HFFc6 (cell line): ENCODE measurements around the gene NDUFS2. TPM values are rescaled to one million over a fixed set of nuclear protein-coding genes. Genes with fewer than 3 reads are reported as not detected.

Source experiments
- DNase-seq: peaks from one replicate; pipeline ENCODE4 v3.0.0-alpha.2; 2018
- H3K27ac Mint-ChIP-seq: 2 replicates; pipeline ENCODE4 v1.8.0; 2020; ENCODE audit warnings: mild to moderate bottlenecking, mixed read lengths
- H3K27me3 Mint-ChIP-seq: 2 replicates; pipeline ENCODE4 v1.8.0; 2021; ENCODE audit warnings: mild to moderate bottlenecking, moderate library complexity, mixed read lengths; ENCODE audit not compliant: insufficient read depth
- H3K36me3 Mint-ChIP-seq: 2 replicates; pipeline ENCODE4 v1.8.0; 2021; ENCODE audit warnings: low read depth, mixed read lengths
- H3K4me1 Mint-ChIP-seq: 2 replicates; pipeline ENCODE4 v1.8.0; 2020; ENCODE audit warnings: low read depth, mixed read lengths
- H3K4me3 Mint-ChIP-seq: 2 replicates; pipeline ENCODE4 v1.8.0; 2020; ENCODE audit warnings: mild to moderate bottlenecking, moderate library complexity, mixed read lengths
- H3K9me3 Mint-ChIP-seq: 2 replicates; pipeline ENCODE4 v1.8.0; 2020; ENCODE audit warnings: mild to moderate bottlenecking, mixed read lengths
- total RNA-seq, 6 experiments: library from RNA; stranded (reverse); fragmentation: NEBNext Ultra II Directional; extraction: Animal tissue kit (Norgen Biotek cat#: 25700); gene quantifications; 2 replicates in 1 of 6; 3 replicates in 5 of 6; pipeline ENCODE4 v1.2.3, GENCODE V29; 2021
- TF ChIP-seq, protein P1 (sequence below): fragments of 200-600 bp; sonication (generic); IDR thresholded peaks from 2 replicates; pipeline ENCODE4 v1.5.0; 2021; ENCODE audit warnings: antibody characterized with exemption, mild to moderate bottlenecking

The NDUFS2 gene
- total RNA-seq, 6 experiments from 2014 or later = 81.5 to 90.8 (median 85.8) TPM

DNA sequence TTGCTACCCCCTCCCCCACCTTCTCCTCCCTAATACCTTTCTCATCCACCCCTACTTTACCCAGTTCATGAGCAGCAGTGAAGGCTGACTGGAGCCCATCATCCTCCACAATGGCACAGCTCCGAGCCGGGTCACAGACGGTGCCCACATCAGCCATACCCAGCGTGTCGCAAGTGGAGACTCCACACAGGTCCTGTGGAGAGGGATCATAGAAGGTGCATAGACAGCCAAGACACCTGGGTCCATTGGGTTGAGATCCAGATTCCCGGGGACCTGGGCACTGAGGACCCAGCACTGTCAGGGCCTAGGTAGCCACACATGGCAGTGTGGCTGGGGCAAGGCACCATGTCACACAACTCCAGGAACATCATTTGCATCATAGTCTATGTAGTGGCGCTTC, 6.1 kb upstream of the NDUFS2 start:
- Mint-ChIP-seq H3K36me3 (no peaks in the 10 kb centered on the region), H3K27me3 (peaks cover 5% of the 10 kb centered on the region; the same call in 1 of the 2 replicates), H3K27ac (peak overlapping the region; percentile 86), H3K4me3 (no peak overlapping the region; the same call in 1 of the 2 replicates), H3K9me3 (no peaks in the 10 kb centered on the region), H3K4me1 (peaks cover 53% of the 10 kb centered on the region)
- no peak for DNase-seq
- TF ChIP-seq, protein P1, sequence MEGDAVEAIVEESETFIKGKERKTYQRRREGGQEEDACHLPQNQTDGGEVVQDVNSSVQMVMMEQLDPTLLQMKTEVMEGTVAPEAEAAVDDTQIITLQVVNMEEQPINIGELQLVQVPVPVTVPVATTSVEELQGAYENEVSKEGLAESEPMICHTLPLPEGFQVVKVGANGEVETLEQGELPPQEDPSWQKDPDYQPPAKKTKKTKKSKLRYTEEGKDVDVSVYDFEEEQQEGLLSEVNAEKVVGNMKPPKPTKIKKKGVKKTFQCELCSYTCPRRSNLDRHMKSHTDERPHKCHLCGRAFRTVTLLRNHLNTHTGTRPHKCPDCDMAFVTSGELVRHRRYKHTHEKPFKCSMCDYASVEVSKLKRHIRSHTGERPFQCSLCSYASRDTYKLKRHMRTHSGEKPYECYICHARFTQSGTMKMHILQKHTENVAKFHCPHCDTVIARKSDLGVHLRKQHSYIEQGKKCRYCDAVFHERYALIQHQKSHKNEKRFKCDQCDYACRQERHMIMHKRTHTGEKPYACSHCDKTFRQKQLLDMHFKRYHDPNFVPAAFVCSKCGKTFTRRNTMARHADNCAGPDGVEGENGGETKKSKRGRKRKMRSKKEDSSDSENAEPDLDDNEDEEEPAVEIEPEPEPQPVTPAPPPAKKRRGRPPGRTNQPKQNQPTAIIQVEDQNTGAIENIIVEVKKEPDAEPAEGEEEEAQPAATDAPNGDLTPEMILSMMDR = no peak

DNA sequence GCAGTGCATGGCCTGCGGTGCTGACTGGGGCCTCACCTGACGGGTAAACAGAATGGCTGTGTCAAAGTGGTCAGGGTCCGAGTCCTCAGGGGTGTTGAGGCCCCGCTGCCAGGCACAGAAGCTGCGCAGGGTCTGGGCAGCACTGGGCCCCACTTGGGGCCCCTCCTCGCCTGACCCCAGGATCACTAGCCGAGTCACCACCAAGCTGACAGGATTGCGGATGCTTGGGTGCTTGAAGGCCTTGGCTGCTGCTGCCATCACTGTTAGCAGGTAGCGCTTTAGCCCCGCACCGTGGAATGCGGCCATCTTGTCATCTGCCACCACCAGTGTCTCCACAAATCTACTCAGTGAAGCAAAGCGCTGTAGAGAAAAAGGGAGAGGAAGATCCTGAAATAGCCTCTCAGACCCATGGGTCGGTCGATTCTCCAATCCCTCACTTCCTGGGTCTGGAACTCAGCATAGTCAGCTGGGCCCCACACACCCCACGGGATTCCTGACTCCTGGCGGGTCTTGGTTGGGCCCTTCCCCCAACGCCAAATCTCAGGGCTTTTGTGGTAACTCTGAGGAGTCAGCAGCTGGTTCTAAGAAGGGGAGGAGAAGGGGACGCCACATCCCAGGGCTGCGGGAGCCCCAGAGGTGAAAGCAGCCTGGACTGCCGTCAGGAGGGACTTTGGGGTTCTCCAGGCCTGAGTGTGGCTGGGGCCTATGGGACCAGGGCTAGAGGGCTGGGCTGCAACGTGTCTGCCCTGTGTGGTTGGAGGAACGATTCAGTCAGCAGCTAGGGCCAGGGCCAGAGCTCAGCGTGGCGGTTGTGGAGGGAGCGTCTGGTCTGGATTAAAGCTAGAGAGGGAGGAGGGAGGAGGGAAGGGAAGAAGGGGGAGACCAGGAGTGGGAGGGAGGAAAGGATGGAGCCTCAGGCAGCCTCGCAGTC, 5.4 kb upstream of the NDUFS2 start:
- peaks cover 59% of the 10 kb centered on the region for H3K4me1 Mint-ChIP-seq
- TF ChIP-seq, protein P1 = no peak
- DNase-seq = peak; percentile 68
- no peaks in the 10 kb centered on the region for H3K36me3 Mint-ChIP-seq
- peaks cover 5% of the 10 kb centered on the region for H3K27me3 Mint-ChIP-seq
- peak overlapping the region; percentile 86 for H3K27ac Mint-ChIP-seq
- H3K9me3 Mint-ChIP-seq = no peaks in the 10 kb centered on the region
- H3K4me3 Mint-ChIP-seq = peak overlapping the region; percentile 81

DNA sequence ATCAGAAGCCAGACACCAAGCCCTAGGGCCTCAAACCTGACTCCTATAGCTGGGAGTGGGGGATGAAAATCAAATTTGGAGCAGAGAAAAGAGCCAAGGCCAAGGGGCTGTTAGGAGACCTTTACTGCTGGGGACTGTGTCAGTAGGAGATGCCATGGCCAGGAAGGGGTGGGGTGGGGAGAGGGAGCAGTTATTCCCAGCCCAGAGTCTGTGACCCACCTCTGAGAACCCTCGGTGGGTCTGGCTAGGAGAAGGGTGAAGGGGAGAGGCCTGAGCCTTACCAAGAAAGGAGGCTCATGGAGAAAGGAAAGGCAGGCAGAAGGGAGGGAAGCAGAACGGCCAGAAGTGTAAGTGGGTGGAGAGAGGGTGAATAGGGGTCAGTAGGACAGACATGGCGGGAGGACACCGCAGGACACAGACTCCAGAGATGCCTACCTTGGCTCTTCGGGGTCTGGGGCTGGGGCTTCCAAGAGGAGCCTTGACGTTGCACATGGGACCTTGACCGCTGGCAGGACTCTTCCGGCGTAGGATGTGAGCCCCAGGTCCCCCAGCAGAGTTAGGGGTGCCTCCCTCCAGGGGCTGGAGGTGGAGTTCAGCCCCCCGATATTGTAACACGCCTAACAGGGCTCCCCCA, 4.5 kb upstream of the NDUFS2 start:
- H3K27me3 Mint-ChIP-seq = peaks cover 5% of the 10 kb centered on the region
- H3K4me3 Mint-ChIP-seq = peak overlapping the region; percentile 81
- peaks cover 58% of the 10 kb centered on the region for H3K4me1 Mint-ChIP-seq
- peak overlapping the region; percentile 86 for H3K27ac Mint-ChIP-seq
- H3K36me3 Mint-ChIP-seq = peaks cover under 1% of the 10 kb centered on the region; the same call in 1 of the 2 replicates
- DNase-seq = no peak
- TF ChIP-seq, protein P1 = no peak
- no peaks in the 10 kb centered on the region for H3K9me3 Mint-ChIP-seq

DNA sequence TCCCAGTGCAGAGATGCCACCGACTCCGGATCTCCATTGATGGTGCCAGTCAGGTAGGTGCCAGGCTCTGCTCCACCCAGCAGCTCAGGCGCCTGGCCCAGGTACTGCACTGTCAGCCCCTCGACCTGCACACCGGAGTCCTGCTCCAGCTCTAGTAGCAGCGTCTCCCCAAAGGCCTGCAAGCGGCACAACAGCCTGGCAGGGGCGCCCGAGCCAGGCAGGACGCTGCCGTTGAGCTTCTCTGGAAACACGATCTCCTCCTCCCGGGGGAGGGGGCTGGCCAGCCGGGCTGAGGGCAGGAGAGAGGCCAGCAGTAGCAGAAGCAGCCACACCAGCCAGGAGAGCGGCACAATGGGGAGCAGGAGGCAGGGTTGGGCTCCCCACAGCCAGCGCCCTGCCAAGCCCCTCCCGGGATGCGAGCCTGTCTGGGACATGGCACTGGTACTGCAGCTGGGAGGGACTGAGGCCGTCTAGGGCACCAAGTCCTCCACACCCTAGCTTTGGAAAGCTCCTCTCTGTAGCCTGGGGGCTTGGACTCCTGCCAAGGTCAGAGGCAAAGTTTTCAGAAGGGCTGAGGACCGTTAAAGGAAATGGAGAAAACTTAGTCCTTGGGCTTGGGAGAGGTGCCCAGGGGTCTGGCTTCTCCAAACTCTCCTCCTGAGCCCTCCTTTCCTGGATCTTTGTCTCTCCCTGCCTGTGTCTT, 3.8 kb upstream of the NDUFS2 start:
- H3K36me3 Mint-ChIP-seq = peaks cover 3% of the 10 kb centered on the region; the same call in 1 of the 2 replicates
- peaks cover 56% of the 10 kb centered on the region for H3K4me1 Mint-ChIP-seq
- peak; percentile 32 for DNase-seq
- H3K27me3 Mint-ChIP-seq = peaks cover 5% of the 10 kb centered on the region
- TF ChIP-seq, protein P1 = no peak
- H3K9me3 Mint-ChIP-seq = no peaks in the 10 kb centered on the region
- H3K27ac Mint-ChIP-seq = peak overlapping the region; percentile 86
- H3K4me3 Mint-ChIP-seq = peak overlapping the region; percentile 81

DNA sequence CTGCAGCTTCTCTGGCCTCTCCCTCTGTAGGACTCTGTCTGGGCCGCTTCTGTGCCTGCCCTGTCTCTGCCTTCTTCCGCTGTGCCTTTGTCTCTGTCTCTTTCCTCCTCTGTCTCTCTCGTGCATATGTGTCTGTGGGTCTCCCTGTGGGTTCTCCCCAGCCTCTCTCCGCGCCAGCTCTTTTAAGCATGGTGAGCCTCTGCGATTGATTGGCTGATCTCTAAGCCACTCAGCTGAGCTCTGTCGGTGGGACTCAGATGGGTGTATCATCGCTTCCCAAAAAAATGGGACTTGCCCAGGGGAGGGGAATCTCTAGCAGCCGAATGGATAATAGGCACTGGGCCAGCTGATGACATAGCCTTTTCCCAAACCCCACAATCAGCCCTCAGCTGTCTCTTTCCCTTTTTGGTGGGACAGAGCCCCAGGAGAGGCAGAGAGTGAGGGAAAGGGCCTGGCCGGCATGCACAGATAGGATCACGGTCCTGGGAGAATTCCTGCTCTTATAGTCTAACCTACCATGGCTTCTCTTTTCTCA, 3.2 kb upstream of the NDUFS2 start, which contains the start of gene ADAMTS4:
ADAMTS4 (minus strand) TSS at position 158 of the 535 bp plus-strand sequence. CDS start 427 bp downstream, outside the sequence.
- Mint-ChIP-seq H3K27ac (peak within 1 kb of the TSS; percentile 99), H3K27me3 (peaks cover 5% of the 10 kb centered on the region), H3K4me1 (peaks cover 61% of the 10 kb centered on the region), H3K4me3 (peak within 1 kb of the TSS; percentile 81), H3K9me3 (no peaks in the 10 kb centered on the region), H3K36me3 (peaks cover 7% of the 10 kb centered on the region)
- DNase-seq = peak; percentile 82
- TF ChIP-seq, protein P1 = no peak
